SK-N-SH treated with all-trans-retinoic acid at 6 μM for 48 hours (cell line): Measurements from ENCODE around the gene NUB1.

Source experiments
- ATAC-seq: fragments of 200-7000 bp; cut with Tn5 transposase; 3 replicates; pipeline ENCODE4 v1.9.1; 2020; ENCODE audit warnings: mild to moderate bottlenecking, moderate library complexity
- ARNTL ChIP-seq: fragments of 450-650 bp; formaldehyde crosslinking; IDR thresholded peaks from 2 replicates; pipeline ENCODE4 v1.5.0; 2020; ENCODE audit warnings: low read depth, mild to moderate bottlenecking, moderate library complexity, borderline replicate concordance
- CREB5 ChIP-seq: fragments of 250-450 bp; sonication (Bioruptor Pico); IDR thresholded peaks from 2 replicates; pipeline ENCODE4 v1.5.1; 2020; ENCODE audit warnings: low read depth, mild to moderate bottlenecking, moderate library complexity
- CSDC2 ChIP-seq: fragments of 250-450 bp; sonication (Bioruptor Pico); IDR thresholded peaks from 2 replicates; pipeline ENCODE4 v1.5.0; 2020; ENCODE audit warnings: mild to moderate bottlenecking, moderate library complexity
- GLIS3 ChIP-seq: fragments of 250-450 bp; sonication (Bioruptor Pico); IDR thresholded peaks from 2 replicates; pipeline ENCODE4 v1.5.0; 2020; ENCODE audit warnings: mild to moderate bottlenecking, moderate library complexity
- ISL1 ChIP-seq: fragments of 250-450 bp; sonication (Bioruptor Pico); IDR thresholded peaks from 2 replicates; pipeline ENCODE4 v2.1.2; 2022; ENCODE audit warnings: mild to moderate bottlenecking, moderate library complexity
- OSR1 ChIP-seq: fragments of 250-450 bp; sonication (Bioruptor Pico); IDR thresholded peaks from 2 replicates; pipeline ENCODE4 v1.8.0; 2022; ENCODE audit warnings: moderate library complexity, mild to moderate bottlenecking, inconsistent platforms
- PATZ1 ChIP-seq: fragments of 250-450 bp; sonication (Bioruptor Pico); IDR thresholded peaks from 2 replicates; pipeline ENCODE4 v1.8.0; 2020; ENCODE audit warnings: mild to moderate bottlenecking, moderate library complexity, borderline replicate concordance
- PPARA ChIP-seq: fragments of 250-450 bp; sonication (Bioruptor Pico); IDR thresholded peaks from 2 replicates; pipeline ENCODE4 v1.5.0; 2020; ENCODE audit warnings: mild to moderate bottlenecking, borderline replicate concordance
- RARB ChIP-seq: fragments of 250-450 bp; sonication (Bioruptor Pico); IDR thresholded peaks from 2 replicates; pipeline ENCODE4 v1.8.0; 2021; ENCODE audit warnings: mild to moderate bottlenecking, moderate library complexity
- SNAI2 ChIP-seq: fragments of 250-450 bp; sonication (Bioruptor Pico); IDR thresholded peaks from 2 replicates; pipeline ENCODE4 v1.5.0; 2020; ENCODE audit warnings: mild to moderate bottlenecking, moderate library complexity
- TCF4 ChIP-seq: fragments of 250-450 bp; sonication (Bioruptor Pico); IDR thresholded peaks from 2 replicates; pipeline ENCODE4 v1.8.0; 2021; ENCODE audit warnings: mild to moderate bottlenecking, moderate library complexity, borderline replicate concordance
- TOX ChIP-seq: fragments of 250-450 bp; sonication (Bioruptor Pico); IDR thresholded peaks from 2 replicates; pipeline ENCODE4 v1.8.0; 2021; ENCODE audit warnings: mild to moderate bottlenecking, moderate library complexity, borderline replicate concordance
- ZFP3 ChIP-seq: fragments of 250-450 bp; sonication (Bioruptor Pico); IDR thresholded peaks from 2 replicates; pipeline ENCODE4 v1.5.0; 2020; ENCODE audit warnings: mild to moderate bottlenecking, moderate library complexity
- ZFP30 ChIP-seq: fragments of 450-650 bp; formaldehyde crosslinking; IDR thresholded peaks from 2 replicates; pipeline ENCODE4 v1.5.0; 2022; ENCODE audit warnings: mild to moderate bottlenecking, moderate library complexity
- ZNF565 ChIP-seq: fragments of 450-650 bp; formaldehyde crosslinking; conservative IDR thresholded peaks from 2 replicates; pipeline ENCODE4 v1.5.0; 2020; ENCODE audit warnings: low read depth, mild to moderate bottlenecking, moderate library complexity
- ZNF70 ChIP-seq: fragments of 450-650 bp; formaldehyde crosslinking; IDR thresholded peaks from 2 replicates; pipeline ENCODE4 v1.5.0; 2020; ENCODE audit warnings: mild to moderate bottlenecking, moderate library complexity
- ZNF8 ChIP-seq: fragments of 450-650 bp; formaldehyde crosslinking; IDR thresholded peaks from 2 replicates; pipeline ENCODE4 v1.5.0; 2020; ENCODE audit warnings: mild to moderate bottlenecking, moderate library complexity
- TF ChIP-seq, protein P1 (sequence below): fragments of 250-450 bp; sonication (Bioruptor Pico); IDR thresholded peaks from 2 replicates; pipeline ENCODE4 v1.8.0; 2021; ENCODE audit warnings: low read depth, mild to moderate bottlenecking, moderate library complexity, borderline replicate concordance
- TF ChIP-seq, protein P2 (sequence below): fragments of 250-450 bp; sonication (Bioruptor Pico); IDR thresholded peaks from 2 replicates; pipeline ENCODE4 v1.5.0; 2020; ENCODE audit warnings: mild to moderate bottlenecking, moderate library complexity

NUB1 gene

GRCh38 chr7:151378496-151379192 lies 37.0 kb downstream of the NUB1 start:
- TF ChIP-seq ZNF8 (CRISPR knock-in tag) (no peak), TOX (CRISPR knock-in tag) (no peak), ARNTL (CRISPR knock-in tag) (no peak), RARB (CRISPR knock-in tag) (no peak), TCF4 (CRISPR knock-in tag) (no peak), ZNF565 (CRISPR knock-in tag) (no peak), ISL1 (CRISPR knock-in tag) (no peak), ZFP30 (CRISPR knock-in tag) (no peak), GLIS3 (CRISPR knock-in tag) (no peak)
- TF ChIP-seq, protein P1, sequence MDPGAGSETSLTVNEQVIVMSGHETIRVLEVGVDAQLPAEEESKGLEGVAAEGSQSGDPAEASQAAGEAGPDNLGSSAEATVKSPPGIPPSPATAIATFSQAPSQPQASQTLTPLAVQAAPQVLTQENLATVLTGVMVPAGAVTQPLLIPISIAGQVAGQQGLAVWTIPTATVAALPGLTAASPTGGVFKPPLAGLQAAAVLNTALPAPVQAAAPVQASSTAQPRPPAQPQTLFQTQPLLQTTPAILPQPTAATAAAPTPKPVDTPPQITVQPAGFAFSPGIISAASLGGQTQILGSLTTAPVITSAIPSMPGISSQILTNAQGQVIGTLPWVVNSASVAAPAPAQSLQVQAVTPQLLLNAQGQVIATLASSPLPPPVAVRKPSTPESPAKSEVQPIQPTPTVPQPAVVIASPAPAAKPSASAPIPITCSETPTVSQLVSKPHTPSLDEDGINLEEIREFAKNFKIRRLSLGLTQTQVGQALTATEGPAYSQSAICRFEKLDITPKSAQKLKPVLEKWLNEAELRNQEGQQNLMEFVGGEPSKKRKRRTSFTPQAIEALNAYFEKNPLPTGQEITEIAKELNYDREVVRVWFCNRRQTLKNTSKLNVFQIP: no peak
- no peak for ATAC-seq

DNA sequence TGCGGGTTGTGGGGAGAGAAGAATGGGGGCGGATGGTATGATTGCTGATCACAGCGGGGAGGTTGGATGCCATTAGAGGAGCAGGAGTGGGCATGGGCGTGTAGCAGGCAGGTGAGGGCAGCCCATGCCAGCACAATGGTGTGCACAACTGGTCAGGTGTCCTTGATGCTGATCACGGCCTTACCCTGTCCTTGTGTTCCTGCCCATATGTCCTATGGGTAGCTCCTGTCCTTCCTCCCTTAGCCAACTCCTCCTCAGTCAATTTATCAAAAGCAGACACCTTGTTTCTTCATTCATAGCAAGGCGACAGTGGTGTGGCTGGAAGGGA lies 37.5 kb downstream of the NUB1 start:
- no peak; the same call in 2 of the 3 replicates for ATAC-seq
- TF ChIP-seq, protein P2, sequence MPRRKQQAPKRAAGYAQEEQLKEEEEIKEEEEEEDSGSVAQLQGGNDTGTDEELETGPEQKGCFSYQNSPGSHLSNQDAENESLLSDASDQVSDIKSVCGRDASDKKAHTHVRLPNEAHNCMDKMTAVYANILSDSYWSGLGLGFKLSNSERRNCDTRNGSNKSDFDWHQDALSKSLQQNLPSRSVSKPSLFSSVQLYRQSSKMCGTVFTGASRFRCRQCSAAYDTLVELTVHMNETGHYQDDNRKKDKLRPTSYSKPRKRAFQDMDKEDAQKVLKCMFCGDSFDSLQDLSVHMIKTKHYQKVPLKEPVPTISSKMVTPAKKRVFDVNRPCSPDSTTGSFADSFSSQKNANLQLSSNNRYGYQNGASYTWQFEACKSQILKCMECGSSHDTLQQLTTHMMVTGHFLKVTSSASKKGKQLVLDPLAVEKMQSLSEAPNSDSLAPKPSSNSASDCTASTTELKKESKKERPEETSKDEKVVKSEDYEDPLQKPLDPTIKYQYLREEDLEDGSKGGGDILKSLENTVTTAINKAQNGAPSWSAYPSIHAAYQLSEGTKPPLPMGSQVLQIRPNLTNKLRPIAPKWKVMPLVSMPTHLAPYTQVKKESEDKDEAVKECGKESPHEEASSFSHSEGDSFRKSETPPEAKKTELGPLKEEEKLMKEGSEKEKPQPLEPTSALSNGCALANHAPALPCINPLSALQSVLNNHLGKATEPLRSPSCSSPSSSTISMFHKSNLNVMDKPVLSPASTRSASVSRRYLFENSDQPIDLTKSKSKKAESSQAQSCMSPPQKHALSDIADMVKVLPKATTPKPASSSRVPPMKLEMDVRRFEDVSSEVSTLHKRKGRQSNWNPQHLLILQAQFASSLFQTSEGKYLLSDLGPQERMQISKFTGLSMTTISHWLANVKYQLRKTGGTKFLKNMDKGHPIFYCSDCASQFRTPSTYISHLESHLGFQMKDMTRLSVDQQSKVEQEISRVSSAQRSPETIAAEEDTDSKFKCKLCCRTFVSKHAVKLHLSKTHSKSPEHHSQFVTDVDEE (CRISPR knock-in tag): no peak
- TF ChIP-seq CREB5 (CRISPR knock-in tag) (no peak), OSR1 (CRISPR knock-in tag) (no peak), SNAI2 (CRISPR knock-in tag) (no peak), PPARA (CRISPR knock-in tag) (no peak), PATZ1 (no peak), ZNF70 (CRISPR knock-in tag) (no peak)

- peak; percentile 14 for ATAC-seq
- TF ChIP-seq TCF4 (CRISPR knock-in tag) (no peak), ISL1 (CRISPR knock-in tag) (no peak), ZFP3 (CRISPR knock-in tag) (no peak), GLIS3 (CRISPR knock-in tag) (no peak), ZNF8 (CRISPR knock-in tag) (no peak), ZNF565 (CRISPR knock-in tag) (no peak), ZNF70 (CRISPR knock-in tag) (no peak), CSDC2 (no peak)
These were observed 38.1 kb downstream of the NUB1 start for GRCh38 chr7:151379534-151380198.
